Glutamatergic neuron (in vitro differentiated cells): ENCODE results near the gene HOXA13. TPM values are rescaled to one million over a fixed set of nuclear protein-coding genes. Genes with fewer than 3 reads are reported as not detected.
A peak's percentile ranks its signal among the peaks of the same experiment; 100 is the strongest.

Source experiments
- DNase-seq: peaks from one replicate; pipeline ENCODE4 v3.0.0; 2022
- H3K27ac Mint-ChIP-seq: one replicate; pipeline ENCODE4 v1.8.0; 2020; ENCODE audit warnings: mild to moderate bottlenecking, mixed read lengths, inconsistent platforms; ENCODE audit not compliant: unreplicated experiment
- H3K27me3 Mint-ChIP-seq: one replicate; pipeline ENCODE4 v1.8.0; 2020; ENCODE audit warnings: mild to moderate bottlenecking, moderate library complexity, mixed read lengths, inconsistent platforms; ENCODE audit not compliant: unreplicated experiment
- H3K36me3 Mint-ChIP-seq: one replicate; pipeline ENCODE4 v1.8.0; 2020; ENCODE audit warnings: mild to moderate bottlenecking, mixed read lengths, inconsistent platforms; ENCODE audit not compliant: unreplicated experiment
- H3K4me1 Mint-ChIP-seq: one replicate; pipeline ENCODE4 v1.8.0; 2020; ENCODE audit warnings: mild to moderate bottlenecking, low read depth, mixed read lengths, inconsistent platforms; ENCODE audit not compliant: unreplicated experiment
- H3K4me3 Mint-ChIP-seq: one replicate; pipeline ENCODE4 v1.8.0; 2020; ENCODE audit warnings: mild to moderate bottlenecking, mixed read lengths, inconsistent platforms; ENCODE audit not compliant: unreplicated experiment
- H3K9me3 Mint-ChIP-seq: one replicate; pipeline ENCODE4 v1.8.0; 2020; ENCODE audit warnings: mild to moderate bottlenecking, moderate library complexity, mixed read lengths, inconsistent platforms; ENCODE audit not compliant: unreplicated experiment
- CTCF ChIP-seq: fragments of 200-600 bp; sonication (generic); IDR thresholded peaks from one replicate; pipeline ENCODE4 v1.5.0; 2021; ENCODE audit not compliant: partially characterized antibody, unreplicated experiment
- total RNA-seq: library from RNA; stranded (reverse); fragmentation: NEBNext Ultra II Directional; extraction: Animal tissue kit (Norgen Biotek cat#: 25700); gene quantifications from one replicate; pipeline ENCODE4 v1.2.1, GENCODE V29; 2021; ENCODE audit not compliant: unreplicated experiment

HOXA13 gene
- total RNA-seq, 1 donor from 2014 or later, result not detected

- no peak for TF ChIP-seq CTCF
- DNase-seq, result peak; percentile 10
- Mint-ChIP-seq H3K9me3 (peaks cover 12% of the 10 kb centered on the region), H3K27me3 (peaks cover 43% of the 10 kb centered on the region), H3K36me3 (peaks cover 4% of the 10 kb centered on the region), H3K4me1 (no peaks in the 10 kb centered on the region), H3K4me3 (no peak overlapping the region), H3K27ac (no peak overlapping the region)
Measured at GRCh38 chr7:27174874-27175625, 24.8 kb downstream of the HOXA13 start.

- H3K36me3 Mint-ChIP-seq, result peaks cover 4% of the 10 kb centered on the region
- H3K27ac Mint-ChIP-seq, result no peak within 1 kb of the TSS
- no peak within 1 kb of the TSS for H3K4me3 Mint-ChIP-seq
- peak; percentile 19 for DNase-seq
- no peak for TF ChIP-seq CTCF
- peaks cover 6% of the 10 kb centered on the region for H3K9me3 Mint-ChIP-seq
- H3K27me3 Mint-ChIP-seq, result peaks cover 37% of the 10 kb centered on the region
- no peaks in the 10 kb centered on the region for H3K4me1 Mint-ChIP-seq
Measured at GRCh38 chr7:27173956-27174873, 25.7 kb downstream of the HOXA13 start, which contains the start of gene HOXA10. Gene HOXA10 (minus strand): TSS chr7:27174320. CDS start chr7:27174306, 14 bp downstream.

GRCh38 chr7:27173511-27173955 lies 26.4 kb downstream of the HOXA13 start:
- peak; percentile 18 for DNase-seq
- Mint-ChIP-seq H3K27me3 (peaks cover 38% of the 10 kb centered on the region), H3K36me3 (peaks cover 4% of the 10 kb centered on the region), H3K4me3 (no peak overlapping the region), H3K4me1 (no peaks in the 10 kb centered on the region), H3K9me3 (peaks cover 6% of the 10 kb centered on the region), H3K27ac (no peak overlapping the region)
- TF ChIP-seq CTCF, result no peak

- peaks cover 41% of the 10 kb centered on the region for H3K27me3 Mint-ChIP-seq
- DNase-seq, result peak; percentile 50
Measured at GRCh38 chr7:27172823-27173510, 26.9 kb downstream of the HOXA13 start.

More at GRCh38 chr7:27172823-27173510, 26.9 kb downstream of the HOXA13 start:
- no peaks in the 10 kb centered on the region for H3K4me1 Mint-ChIP-seq
- no peak overlapping the region for H3K27ac Mint-ChIP-seq
- H3K36me3 Mint-ChIP-seq, result peaks cover 4% of the 10 kb centered on the region
- no peak overlapping the region for H3K4me3 Mint-ChIP-seq
- peaks cover 6% of the 10 kb centered on the region for H3K9me3 Mint-ChIP-seq
- TF ChIP-seq CTCF, result no peak
